GM21737 (cell line): ENCODE data around the gene ADGRB2.

ENCODE experiments used
- ATAC-seq: cut with Tn5 transposase; IDR thresholded peaks from one replicate; pipeline ENCODE4 v1.9.1; 2021; ENCODE audit warnings: mild to moderate bottlenecking, moderate library complexity; ENCODE audit not compliant: unreplicated experiment

ADGRB2 gene, protein sequence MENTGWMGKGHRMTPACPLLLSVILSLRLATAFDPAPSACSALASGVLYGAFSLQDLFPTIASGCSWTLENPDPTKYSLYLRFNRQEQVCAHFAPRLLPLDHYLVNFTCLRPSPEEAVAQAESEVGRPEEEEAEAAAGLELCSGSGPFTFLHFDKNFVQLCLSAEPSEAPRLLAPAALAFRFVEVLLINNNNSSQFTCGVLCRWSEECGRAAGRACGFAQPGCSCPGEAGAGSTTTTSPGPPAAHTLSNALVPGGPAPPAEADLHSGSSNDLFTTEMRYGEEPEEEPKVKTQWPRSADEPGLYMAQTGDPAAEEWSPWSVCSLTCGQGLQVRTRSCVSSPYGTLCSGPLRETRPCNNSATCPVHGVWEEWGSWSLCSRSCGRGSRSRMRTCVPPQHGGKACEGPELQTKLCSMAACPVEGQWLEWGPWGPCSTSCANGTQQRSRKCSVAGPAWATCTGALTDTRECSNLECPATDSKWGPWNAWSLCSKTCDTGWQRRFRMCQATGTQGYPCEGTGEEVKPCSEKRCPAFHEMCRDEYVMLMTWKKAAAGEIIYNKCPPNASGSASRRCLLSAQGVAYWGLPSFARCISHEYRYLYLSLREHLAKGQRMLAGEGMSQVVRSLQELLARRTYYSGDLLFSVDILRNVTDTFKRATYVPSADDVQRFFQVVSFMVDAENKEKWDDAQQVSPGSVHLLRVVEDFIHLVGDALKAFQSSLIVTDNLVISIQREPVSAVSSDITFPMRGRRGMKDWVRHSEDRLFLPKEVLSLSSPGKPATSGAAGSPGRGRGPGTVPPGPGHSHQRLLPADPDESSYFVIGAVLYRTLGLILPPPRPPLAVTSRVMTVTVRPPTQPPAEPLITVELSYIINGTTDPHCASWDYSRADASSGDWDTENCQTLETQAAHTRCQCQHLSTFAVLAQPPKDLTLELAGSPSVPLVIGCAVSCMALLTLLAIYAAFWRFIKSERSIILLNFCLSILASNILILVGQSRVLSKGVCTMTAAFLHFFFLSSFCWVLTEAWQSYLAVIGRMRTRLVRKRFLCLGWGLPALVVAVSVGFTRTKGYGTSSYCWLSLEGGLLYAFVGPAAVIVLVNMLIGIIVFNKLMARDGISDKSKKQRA (N-terminal part only)

DNA sequence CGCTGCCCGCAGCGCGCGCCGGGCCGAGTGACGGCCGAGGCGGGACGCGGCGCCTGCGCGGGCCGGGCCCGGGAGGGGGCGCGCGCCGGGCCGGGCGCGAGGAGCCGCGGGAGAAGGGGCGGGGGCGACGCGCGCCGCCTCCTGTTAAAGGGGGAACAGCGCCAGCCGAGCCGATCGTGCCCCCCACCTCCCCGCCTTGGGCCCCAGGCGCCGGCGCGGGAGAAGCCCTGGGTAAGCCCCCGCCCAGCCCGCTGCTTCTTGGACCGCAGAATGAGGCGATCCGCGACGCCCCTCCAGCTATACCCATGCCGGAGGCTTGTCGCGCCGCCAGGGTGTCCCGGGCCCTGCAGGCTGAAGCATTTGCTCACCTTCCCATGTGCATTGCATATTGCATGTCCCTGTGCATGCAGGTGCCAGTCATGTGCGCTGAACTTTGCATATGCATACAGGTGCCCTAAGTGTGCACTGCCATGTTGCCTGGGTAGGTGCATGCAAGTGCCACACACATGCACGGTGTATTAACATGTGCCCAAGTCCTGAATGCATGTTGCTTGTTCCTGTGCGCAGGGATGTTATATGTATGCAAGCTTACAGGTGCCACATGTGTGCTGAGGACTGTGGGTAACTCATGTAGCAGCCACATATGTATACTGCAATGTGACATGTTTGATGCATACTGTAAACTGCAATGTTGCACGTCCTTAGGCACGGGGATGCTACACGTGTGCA is at the start of gene ADGRB2:
Gene ADGRB2 (minus strand): TSS at position 29 of the 729 bp plus-strand sequence. CDS start 7,119 bp downstream, outside the sequence.
- ATAC-seq: no peak

DNA sequence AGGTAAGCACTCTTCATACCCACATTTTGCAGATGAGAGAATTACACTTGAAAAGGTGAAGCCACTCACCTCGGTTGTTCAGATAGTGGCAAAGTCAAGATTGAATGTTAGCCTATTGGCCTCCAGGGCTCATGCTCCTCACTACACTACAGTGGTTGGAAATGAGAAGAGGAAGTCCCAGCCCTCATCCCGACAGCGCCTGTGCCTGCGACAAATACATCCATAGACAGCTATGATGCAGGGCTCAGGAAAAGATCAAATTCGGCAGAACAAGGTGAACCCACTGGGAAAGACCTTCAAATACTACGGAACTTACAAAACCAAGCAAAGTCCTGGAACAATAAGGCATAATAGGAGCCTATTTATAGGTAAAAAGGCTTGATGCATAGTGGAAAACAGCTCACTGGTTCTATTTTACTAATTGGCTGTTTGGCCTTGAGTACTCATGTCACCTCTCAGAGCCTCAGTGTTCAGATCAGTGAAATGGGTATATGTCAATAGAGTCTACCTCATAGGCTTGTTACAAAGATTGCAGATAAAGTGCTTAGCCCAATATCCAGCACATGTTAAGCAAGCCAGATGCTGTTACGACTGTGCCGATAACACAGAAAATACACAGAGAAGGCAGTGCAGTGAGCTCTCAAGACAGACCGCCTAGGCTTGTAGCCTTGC is 48.2 kb upstream of the ADGRB2 start:
- no peak for ATAC-seq

DNA sequence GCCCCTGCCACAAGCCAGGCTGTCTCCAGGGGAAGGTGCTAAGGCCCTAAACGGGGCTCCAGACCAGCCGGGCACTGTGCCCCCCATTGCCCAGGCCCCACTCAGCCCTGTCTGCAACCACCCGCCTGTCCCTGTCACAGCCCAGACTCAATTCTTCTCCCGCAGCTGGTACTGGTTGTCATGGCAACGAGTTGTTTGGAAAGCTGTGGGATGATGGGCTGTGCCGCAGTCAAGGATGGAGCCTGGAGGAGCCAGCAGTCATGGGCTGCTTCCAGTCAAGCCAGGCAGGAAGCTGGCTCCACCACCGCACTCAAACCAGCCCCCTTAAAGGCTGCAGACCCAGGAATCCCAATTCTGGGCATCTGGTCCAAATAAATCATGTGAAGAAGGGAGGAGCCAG is 47.5 kb upstream of the ADGRB2 start:
- ATAC-seq: no peak

DNA sequence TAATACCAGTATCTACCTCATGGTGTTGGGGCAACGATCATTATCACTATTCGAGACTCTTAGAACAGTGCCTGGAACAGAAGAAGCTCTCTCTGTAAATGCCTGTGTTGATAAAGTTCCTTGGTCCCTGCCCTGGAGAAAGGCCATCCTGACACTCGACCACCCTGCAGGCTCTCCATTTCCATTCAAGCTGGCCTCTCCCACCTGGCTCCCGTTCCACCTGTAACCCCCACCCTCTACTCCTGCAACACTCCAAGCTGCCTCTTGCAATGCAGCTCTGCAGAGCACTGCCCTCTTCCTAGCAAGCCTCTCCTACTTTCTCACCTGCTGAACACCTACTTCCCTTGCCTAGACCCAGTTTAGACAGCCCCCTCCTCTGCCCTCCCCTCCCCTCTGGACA is 45.6 kb upstream of the ADGRB2 start:
- no peak for ATAC-seq

DNA sequence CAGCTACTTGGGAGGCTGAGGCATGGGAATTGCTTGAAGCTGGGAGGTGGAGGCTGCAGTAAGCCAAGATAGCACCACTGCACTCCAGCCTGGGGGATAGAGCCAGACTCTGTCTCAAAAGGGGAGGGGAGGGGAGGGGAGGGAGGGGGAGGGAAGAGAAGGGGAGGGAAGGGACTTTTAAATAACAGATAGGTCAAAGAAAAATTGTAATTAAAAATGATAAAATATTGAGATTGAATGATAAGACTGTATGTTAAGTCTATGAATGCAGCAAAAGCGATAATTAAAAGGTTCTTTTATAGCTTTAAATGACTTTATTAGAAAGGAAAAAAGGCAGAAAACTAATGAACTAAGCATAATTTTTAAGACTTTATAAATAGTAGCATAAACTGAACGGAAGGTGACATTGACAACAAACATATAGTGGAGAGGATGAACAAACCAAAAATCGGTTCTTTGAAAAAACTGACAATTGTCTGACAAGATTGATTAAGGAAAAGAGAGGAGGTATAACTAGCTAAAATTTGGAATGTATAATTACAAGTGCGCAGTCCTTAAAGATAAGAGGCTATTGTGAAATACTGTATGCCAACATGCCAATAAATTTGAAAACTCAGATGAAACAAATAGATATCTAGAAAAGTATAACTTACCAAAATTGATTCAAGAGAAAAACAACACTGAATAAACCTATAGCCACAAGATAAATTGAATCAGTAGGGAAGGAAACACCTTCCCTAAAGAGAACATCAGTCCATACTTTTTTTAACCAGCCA is 43.3 kb upstream of the ADGRB2 start:
- no peak for ATAC-seq

DNA sequence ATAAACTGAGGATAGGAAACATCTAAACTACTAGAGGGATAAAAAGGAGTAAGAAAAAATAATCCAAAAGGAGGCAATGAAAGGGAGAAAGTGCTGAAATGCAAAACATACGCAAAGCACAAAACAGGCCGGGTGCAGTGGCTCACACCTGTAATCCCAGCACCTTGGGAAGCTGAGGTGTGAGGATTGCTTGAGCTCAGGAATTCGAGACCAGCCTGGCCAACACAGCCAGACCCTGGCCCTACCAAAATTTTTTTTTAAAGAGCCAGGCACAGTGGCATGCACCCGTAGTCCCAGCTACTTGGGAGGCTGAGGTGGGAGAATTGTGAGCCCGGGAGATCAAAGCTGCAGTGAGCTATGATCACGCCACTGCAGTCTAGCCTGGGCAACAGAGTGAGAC is 41.2 kb upstream of the ADGRB2 start:
- ATAC-seq: no peak

DNA sequence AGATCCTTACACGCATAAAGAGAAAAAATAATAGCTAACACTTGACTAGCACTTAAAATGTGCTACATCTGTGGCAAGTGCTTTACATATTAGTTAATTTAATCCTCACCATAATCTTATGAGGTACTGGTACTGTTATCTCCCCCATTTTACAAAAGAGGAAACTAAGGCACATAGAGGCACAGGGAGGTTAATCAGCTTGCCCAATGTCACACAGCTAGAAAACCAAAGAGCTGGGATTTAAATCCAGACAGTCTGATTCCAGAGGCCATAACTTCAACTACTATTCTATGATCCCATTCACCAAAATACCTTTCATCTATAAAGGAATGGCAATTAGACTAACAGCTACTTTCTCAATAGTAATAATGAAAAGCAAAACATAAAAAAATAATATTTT is 40.0 kb upstream of the ADGRB2 start:
- ATAC-seq: no peak

DNA sequence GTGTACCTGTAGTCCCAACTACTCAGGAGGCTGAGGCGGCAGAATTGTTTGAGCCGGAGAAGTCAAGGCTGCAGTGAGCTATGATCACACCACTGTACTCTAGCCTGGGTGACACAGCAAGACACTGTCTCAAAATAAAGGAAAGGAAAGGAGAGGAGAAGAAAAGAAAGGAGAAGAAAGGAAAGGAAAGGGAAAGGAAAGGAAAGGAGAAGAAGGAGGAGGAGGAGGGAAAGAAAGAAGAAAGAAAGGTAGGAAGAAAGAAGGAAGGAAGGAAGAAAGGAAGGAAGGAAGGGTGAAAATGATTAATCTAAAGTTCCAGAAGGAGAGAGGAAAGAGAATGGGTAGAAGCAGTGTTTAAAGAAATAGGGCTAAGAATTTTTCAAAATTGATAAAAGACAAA is 39.5 kb upstream of the ADGRB2 start:
- no peak for ATAC-seq

DNA sequence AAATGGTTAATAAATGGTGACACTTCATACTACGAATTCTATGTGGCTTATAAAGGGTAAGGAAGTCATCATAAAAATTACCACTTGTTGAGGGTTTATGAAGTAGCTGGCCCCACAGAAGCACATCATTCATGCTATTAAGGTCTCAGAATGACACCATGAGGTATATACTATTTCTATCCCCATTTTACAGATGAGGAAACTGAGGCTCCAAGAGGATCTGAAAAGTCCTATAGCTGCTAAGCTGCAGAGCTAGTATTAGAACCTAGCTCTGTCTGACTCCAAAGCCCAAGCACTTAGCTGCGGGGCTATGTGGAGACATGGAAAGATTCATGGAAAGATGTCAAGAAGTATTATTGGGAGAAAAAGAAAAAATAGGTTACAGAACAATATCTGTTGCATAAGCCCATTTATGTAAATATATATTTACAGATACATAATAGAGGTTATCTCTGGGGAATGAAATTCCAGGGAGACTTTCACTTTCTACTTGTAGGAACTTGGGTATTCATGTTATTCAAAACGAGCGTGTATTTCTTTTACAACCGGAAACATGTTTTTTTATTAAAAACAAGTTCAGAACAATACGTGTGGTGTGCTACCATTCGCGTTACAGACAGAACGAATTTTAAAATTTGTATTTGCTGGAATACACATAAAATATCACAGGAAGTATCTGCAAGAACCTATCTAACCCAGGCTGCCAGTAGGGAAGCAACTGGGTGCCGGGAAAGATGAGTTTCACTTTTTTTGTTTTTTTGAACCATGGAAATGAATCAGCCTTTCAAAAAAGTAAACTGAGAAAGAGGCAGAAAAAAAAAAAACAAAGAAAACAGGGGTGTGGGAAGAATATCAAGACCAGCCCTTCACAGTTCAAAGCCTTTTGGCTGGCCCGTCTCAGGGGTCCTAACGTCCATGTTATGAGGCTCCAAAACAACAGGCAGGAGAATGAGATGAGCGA is 38.3 kb upstream of the ADGRB2 start:
- ATAC-seq: no peak

DNA sequence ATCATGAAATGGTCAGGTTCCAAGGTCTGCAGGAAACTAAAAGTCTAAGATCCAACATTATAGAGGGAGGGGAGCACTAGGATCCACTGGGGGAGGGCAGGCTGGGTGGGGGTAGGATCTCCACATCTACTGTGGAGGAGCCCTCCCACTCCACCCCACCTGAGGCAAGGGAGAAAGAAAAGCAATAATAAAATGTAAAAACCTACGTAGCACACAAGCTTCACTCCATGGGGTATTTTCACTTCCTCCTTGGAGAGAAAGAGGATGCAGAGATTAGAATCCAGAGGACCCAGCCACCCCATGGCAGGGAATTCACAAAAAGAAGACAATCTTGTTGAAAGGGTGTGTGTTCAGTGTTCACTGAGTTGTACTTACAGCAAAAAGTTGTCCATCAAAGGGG is 37.3 kb upstream of the ADGRB2 start:
- no peak for ATAC-seq

DNA sequence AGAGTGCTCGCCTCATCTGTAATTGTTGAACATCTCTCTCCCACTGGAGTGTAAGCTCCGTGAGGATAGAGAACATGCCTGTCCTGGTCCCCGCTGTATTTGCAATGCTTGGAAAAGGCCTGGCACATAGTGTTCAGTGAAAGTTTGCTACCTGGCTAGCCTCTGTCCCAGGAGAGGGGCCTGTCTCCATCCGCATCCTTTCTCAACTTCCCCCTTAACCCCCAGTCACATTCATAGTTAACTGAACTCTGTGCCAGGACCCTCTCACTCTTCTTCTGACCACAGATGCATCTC is 36.5 kb upstream of the ADGRB2 start:
- no peak for ATAC-seq

DNA sequence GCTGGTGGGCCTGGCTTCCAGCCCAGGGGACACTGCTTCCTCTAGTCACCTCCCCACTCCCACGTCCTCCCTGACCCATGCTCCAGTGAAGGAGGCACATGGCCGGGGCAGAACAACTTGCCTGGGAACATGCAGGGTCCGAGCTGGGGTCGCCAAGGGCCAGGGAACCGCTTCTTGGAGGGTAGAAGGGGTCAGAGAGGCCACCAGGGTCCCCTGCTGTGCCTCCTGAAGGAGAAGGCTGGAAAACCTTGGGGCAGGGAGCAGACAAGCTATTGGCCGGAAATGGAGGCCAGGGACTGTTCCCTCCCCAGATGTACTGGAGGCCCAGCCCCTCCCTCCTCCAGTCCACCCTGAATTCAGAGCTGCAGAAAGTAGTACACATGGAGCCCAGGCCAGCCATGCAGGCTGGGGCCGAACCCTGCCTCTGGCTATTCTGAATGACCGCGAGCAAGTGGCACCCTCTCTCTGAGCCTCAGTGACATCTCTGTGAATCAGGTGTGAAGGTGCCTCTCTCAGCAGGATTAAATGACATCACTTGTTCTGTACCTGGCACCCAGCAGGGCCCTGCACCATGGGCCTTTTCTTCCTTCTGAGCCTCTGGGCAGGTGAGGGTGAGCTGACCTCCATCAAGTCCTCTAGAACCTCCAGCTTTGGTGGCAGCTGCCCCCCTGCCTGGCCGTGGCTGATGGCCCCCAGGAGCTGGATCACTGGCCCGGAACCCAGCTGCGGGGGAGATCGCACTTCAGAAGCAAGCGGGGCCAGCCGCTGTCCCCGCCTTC is 35.9 kb upstream of the ADGRB2 start:
- ATAC-seq: no peak

DNA sequence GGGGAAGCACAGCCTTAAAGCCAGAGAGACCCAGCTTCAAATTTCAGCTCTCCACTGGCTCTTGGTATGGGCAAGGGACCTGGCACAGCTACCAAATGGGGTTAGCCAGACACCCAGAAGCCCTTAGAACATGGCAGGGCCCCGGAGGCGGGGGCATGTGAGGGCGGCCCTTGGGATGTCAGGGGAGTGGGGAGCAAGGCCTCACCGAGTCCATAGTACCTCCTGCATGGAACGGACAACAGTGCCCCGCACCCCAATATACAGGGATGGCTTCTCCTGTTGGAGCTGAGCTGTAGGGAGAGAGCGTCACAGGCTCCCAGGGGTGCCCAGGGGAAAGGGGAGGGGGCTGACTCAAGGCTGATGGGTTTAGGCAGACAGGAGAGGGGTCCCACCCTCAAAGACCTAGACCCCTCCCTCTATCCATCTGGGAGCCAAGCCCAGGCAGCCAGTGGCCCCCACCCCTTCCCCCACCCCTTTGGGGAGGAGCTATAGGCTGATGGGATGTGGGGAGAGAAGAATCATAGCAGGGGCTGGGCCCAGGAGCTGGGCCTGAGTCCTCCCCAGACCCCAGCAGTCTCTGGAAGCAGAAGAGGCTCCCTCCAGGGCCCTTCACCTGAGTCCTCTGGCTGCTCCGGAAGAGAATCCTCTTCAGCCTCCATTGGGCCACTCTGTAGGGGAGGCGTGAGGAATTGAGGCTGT is 35.2 kb upstream of the ADGRB2 start:
- ATAC-seq: no peak

DNA sequence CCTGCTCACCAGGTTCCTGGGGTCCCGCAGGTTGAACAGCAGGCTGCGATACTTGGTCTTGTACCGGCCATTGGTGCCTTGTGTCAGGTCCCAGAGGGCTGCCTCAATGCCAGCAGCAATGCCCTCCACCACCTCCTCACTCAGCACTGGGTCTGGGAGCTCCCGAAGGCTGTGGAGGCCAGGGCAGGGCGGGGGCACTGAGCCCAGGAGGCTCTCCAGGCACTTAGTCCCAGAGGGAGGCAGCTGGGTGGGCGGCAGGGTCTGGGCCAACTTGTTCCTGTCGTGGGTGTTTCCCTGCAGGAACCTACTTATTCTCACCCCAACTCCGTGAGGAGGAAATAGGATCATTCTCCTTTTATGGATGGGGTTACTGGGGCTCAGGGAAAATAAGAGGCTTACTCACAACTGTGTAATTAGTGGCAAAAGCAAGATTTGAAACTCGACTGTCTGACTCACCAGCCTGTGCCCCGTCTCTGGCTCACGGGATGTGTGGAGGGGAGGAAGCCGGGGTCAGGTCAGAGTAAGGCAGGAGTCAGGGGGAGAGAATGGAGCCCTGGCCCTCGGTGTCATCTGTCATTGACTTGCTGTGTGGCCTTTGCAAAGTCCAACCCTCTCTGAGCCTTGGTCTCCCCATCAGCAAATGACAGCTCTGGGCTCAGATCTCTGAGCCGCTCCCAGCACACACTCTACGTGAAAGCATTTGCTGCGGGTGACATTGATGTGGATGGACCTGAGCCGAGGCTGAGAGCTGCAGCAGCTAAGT is 34.5 kb upstream of the ADGRB2 start:
- ATAC-seq: no peak

DNA sequence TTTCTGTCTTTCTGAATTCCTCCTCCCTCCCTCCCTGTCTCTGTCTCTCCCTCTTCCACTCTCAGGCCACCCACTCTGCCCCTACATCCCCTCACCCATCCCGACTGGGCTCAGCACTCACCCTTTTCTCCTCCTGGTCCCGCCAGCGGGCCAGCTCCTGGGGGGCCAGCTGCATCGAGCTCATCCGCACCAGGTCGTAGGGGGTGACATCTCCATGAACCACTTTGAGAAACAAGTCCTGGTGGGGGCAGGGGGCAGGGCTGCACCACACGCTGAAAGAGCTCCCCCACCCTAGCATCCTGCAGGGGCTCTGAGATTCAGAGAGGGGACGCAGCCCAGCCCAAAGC is 33.9 kb upstream of the ADGRB2 start:
- no peak for ATAC-seq

DNA sequence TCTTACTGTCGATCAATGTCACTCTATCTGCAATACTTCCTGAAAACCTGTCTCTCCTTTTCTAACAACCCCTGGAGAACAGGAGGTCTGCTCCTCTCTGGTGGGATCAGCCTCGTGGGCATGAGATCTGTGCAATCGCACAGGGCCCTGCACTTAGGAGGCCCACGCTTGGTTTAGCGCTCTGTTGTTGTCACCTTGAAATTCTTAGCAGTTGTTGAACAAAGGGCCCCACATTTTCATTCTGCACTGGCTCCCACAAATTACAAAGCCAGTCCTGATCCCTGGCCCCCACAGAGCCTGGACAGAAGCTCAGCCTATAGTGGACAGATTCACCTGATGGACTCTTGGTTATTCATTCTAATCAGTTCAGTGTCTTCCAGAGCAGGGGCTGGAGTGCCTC is 33.1 kb upstream of the ADGRB2 start:
- ATAC-seq: no peak

DNA sequence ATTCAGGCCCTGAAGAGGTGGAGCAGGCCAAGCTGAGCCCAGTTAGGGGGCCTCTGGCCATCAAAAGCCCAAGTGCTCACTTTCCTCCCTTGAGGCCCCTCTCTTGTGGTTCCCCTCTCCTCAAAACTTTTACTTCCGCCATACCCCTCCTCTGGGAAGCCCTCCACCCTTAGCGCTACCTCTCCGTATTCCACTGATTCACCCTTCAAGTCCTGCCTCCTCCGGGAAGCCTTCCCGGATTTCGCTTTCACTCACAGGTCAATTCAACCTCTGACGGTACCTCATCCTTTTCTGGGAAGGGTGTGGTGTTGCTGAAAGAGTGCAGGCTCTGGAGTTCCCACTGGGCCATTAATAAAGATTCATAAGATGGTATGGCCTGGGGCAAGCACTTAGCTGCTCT is 32.6 kb upstream of the ADGRB2 start:
- no peak for ATAC-seq
